Neural progenitor cell (in vitro differentiated cells): ENCODE measurements around the gene C2CD4C. TPM values are rescaled to one million over a fixed set of nuclear protein-coding genes. Genes with fewer than 3 reads are reported as not detected.
A peak's percentile ranks its signal among the peaks of the same experiment; 100 is the strongest.
"Not testable (repeated sequence)": the region's sequence is repeated elsewhere in the genome, so short reads cannot be mapped to it uniquely, and the experiment has no call there.

Source experiments
- DNase-seq: peaks from one replicate; pipeline ENCODE4 v3.0.0-alpha.2; 2016; ENCODE audit warnings: low spot score
- H2AFZ ChIP-seq: fragments of 200-600 bp; sonication (generic); replicated peaks from 2 replicates; pipeline ENCODE4 v1.6.1; 2016; ENCODE audit warnings: antibody characterized with exemption
- H3F3A ChIP-seq: fragments of 200-600 bp; sonication (generic); 2 replicates; pipeline ENCODE4 v1.6.1; 2016; ENCODE audit warnings: antibody characterized with exemption, low read depth
- H3K27ac ChIP-seq: fragments of 200-600 bp; sonication (generic); 2 replicates; pipeline ENCODE4 v1.5.1; 2016; ENCODE audit warnings: mild to moderate bottlenecking
- H3K27me3 ChIP-seq: fragments of 200-600 bp; sonication (generic); 2 replicates; pipeline ENCODE4 v1.6.1; 2016; ENCODE audit warnings: mild to moderate bottlenecking, moderate library complexity
- H3K36me3 ChIP-seq: fragments of 200-600 bp; sonication (generic); 2 replicates; pipeline ENCODE4 v1.5.1; 2016
- H3K4me1 ChIP-seq: fragments of 200-600 bp; sonication (generic); 2 replicates; pipeline ENCODE4 v1.6.1; 2016; ENCODE audit warnings: mixed run types
- H3K4me2 ChIP-seq: fragments of 200-600 bp; sonication (generic); 2 replicates; pipeline ENCODE4 v1.6.1; 2016
- H3K4me3 ChIP-seq: fragments of 200-600 bp; sonication (generic); 2 replicates; pipeline ENCODE4 v1.5.1; 2016
- H3K79me2 ChIP-seq: fragments of 200-600 bp; sonication (generic); 2 replicates; pipeline ENCODE4 v1.6.1; 2016; ENCODE audit warnings: low read depth
- H3K9ac ChIP-seq: fragments of 200-600 bp; sonication (generic); 2 replicates; pipeline ENCODE4 v1.6.1; 2016
- H3K9me3 ChIP-seq: fragments of 200-600 bp; sonication (generic); 2 replicates; pipeline ENCODE4 v1.5.1; 2016; ENCODE audit warnings: low read depth
- H4K20me1 ChIP-seq: fragments of 200-600 bp; sonication (generic); 2 replicates; pipeline ENCODE4 v1.6.1; 2016; ENCODE audit warnings: low read depth
- H3K27ac Mint-ChIP-seq: 3 replicates; pipeline ENCODE4 v1.8.0; 2021; ENCODE audit warnings: mixed read lengths
- H3K27me3 Mint-ChIP-seq: 2 replicates; pipeline ENCODE4 v1.8.0; 2022; ENCODE audit warnings: low read depth, mild to moderate bottlenecking, inconsistent platforms, moderate library complexity, mixed read lengths; ENCODE audit not compliant: insufficient read depth
- H3K36me3 Mint-ChIP-seq: 3 replicates; pipeline ENCODE4 v1.8.0; 2021; ENCODE audit warnings: mixed read lengths
- H3K4me1 Mint-ChIP-seq: 3 replicates; pipeline ENCODE4 v1.8.0; 2021; ENCODE audit warnings: mixed read lengths
- H3K4me3 Mint-ChIP-seq: 3 replicates; pipeline ENCODE4 v1.8.0; 2021; ENCODE audit warnings: mild to moderate bottlenecking, moderate library complexity, mixed read lengths
- H3K9me3 Mint-ChIP-seq: 3 replicates; pipeline ENCODE4 v1.8.0; 2020; ENCODE audit warnings: mixed read lengths
- EZH2 ChIP-seq: fragments of 200-600 bp; sonication (generic); IDR thresholded peaks from 2 replicates; pipeline ENCODE4 v1.6.1; 2017; ENCODE audit warnings: antibody characterized with exemption, mild to moderate bottlenecking, moderate library complexity
- EZH2phosphoT487 ChIP-seq: fragments of 200-600 bp; sonication (generic); IDR thresholded peaks from 2 replicates; pipeline ENCODE4 v1.6.1; 2017; ENCODE audit warnings: antibody characterized with exemption
- total RNA-seq: library from RNA; depleted of rRNA; stranded (reverse); fragments of >200 nt; gene quantifications from 2 replicates; pipeline ENCODE4 v1.2.3, GENCODE V29; 2015; ENCODE audit warnings: low replicate concordance
- TF ChIP-seq, protein P1 (sequence below): fragments of 200-600 bp; sonication (generic); IDR thresholded peaks from 2 replicates; pipeline ENCODE4 v1.5.1; 2017; ENCODE audit warnings: antibody characterized with exemption, mild to moderate bottlenecking

C2CD4C gene
- total RNA-seq, 1 donor from 2014 or later, result 2.3 TPM

DNA sequence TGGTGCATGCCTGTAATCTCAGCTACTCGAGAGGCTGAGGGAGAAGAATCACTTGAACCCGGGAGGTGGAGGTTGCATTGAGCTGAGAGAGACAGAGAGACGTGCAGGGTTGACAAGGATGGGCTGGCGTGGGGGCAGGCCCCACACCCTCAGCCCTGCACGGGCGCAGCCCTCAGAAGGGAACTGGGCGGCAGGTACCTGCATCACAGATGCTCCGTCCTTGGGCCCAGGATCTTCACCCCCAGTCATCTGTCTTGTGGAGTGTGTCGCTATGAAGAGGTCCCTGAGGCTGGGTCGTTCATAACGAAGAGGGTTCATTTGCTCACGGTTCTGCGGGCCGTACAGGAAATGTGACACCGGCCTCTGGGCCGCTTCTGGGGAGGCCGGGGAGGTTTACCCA, 20.3 kb downstream of the C2CD4C start:
- TF ChIP-seq, protein P1, sequence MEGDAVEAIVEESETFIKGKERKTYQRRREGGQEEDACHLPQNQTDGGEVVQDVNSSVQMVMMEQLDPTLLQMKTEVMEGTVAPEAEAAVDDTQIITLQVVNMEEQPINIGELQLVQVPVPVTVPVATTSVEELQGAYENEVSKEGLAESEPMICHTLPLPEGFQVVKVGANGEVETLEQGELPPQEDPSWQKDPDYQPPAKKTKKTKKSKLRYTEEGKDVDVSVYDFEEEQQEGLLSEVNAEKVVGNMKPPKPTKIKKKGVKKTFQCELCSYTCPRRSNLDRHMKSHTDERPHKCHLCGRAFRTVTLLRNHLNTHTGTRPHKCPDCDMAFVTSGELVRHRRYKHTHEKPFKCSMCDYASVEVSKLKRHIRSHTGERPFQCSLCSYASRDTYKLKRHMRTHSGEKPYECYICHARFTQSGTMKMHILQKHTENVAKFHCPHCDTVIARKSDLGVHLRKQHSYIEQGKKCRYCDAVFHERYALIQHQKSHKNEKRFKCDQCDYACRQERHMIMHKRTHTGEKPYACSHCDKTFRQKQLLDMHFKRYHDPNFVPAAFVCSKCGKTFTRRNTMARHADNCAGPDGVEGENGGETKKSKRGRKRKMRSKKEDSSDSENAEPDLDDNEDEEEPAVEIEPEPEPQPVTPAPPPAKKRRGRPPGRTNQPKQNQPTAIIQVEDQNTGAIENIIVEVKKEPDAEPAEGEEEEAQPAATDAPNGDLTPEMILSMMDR, result no peak
- TF ChIP-seq EZH2phosphoT487, result no peak
- TF ChIP-seq EZH2, result no peak
- no peaks in the 10 kb centered on the region for H3K36me3 ChIP-seq
- Mint-ChIP-seq H3K27me3 (peaks cover 17% of the 10 kb centered on the region), H3K4me3 (peak overlapping the region; percentile 38), H3K9me3 (peaks cover 17% of the 10 kb centered on the region), H3K27ac (peak overlapping the region; percentile 46), H3K4me1 (peaks cover 37% of the 10 kb centered on the region), H3K36me3 (no peaks in the 10 kb centered on the region)
- peaks cover 14% of the 10 kb centered on the region for H3F3A ChIP-seq
- peaks cover 8% of the 10 kb centered on the region for H3K27me3 ChIP-seq
- H3K4me1 ChIP-seq, result peaks cover 11% of the 10 kb centered on the region
- H3K9ac ChIP-seq, result no peak overlapping the region
- H3K27ac ChIP-seq, result no peak overlapping the region
- H3K4me3 ChIP-seq, result no peak overlapping the region
- no peak overlapping the region for H2AFZ ChIP-seq
- H3K9me3 ChIP-seq, result no peaks in the 10 kb centered on the region
- H4K20me1 ChIP-seq, result no peaks in the 10 kb centered on the region
- H3K4me2 ChIP-seq, result no peak overlapping the region
- DNase-seq, result no peak
- H3K79me2 ChIP-seq, result no peaks in the 10 kb centered on the region

DNA sequence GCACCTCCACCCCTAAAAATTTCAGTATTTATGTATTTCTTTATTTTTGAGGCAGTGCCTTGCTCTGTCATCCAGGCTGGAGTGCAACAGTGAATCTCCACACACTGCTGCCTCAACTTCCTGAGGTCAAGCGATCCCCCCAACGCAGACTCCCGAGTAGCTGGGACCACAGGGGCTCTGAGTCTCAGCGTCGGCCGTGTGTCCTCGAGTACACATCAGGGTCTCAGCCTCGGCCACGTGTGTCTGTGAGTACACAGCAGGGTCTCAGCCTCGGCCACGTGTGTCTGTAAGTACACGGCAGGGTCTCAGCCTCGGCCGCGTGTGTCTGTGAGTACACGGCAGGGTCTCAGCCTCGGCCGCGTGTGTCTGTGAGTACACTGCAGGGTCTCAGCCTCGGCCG, 21.2 kb downstream of the C2CD4C start:
- Histone ChIP-seq H3K9ac (no peak overlapping the region), H3F3A (peaks cover 16% of the 10 kb centered on the region), H3K4me3 (no peak overlapping the region), H3K27me3 (peaks cover 17% of the 10 kb centered on the region), H3K36me3 (no peaks in the 10 kb centered on the region), H3K9me3 (no peaks in the 10 kb centered on the region), H3K79me2 (no peaks in the 10 kb centered on the region), H4K20me1 (no peaks in the 10 kb centered on the region), H2AFZ (no peak overlapping the region), H3K27ac (no peak overlapping the region), H3K4me2 (no peak overlapping the region), H3K4me1 (peaks cover 11% of the 10 kb centered on the region)
- H3K36me3 Mint-ChIP-seq, result no peaks in the 10 kb centered on the region
- H3K4me3 Mint-ChIP-seq, result no peak overlapping the region
- H3K27me3 Mint-ChIP-seq, result peaks cover 12% of the 10 kb centered on the region
- peaks cover 15% of the 10 kb centered on the region for H3K9me3 Mint-ChIP-seq
- DNase-seq, result no peak
- TF ChIP-seq EZH2, result no peak
- H3K27ac Mint-ChIP-seq, result no peak overlapping the region
- peaks cover 41% of the 10 kb centered on the region for H3K4me1 Mint-ChIP-seq

DNA sequence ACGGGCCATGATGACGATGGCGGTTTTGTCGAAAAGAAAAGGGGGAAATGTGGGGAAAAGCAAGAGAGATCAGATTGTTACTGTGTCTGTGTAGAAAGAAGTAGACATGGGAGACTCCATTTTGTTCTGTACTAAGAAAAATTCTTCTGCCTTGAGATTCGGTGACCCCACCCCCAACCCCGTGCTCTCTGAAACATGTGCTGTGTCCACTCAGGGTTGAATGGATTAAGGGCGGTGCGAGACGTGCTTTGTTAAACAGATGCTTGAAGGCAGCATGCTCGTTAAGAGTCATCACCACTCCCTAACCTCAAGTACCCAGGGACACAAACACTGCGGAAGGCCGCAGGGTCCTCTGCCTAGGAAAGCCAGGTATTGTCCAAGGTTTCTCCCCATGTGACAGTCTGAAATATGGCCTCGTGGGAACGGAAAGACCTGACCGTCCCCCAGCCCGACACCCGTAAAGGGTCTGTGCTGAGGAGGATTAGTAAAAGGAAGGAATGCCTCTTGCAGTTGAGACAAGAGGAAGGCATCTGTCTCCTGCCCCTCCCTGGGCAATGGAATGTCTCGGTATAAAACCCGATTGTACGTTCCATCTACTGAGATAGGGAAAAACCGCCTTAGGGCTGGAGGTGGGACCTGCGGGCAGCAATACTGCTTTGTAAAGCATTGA, 22.2 kb downstream of the C2CD4C start:
- not testable (repeated sequence) for H3K27ac Mint-ChIP-seq, H3K36me3 ChIP-seq, H4K20me1 ChIP-seq, H3K36me3 Mint-ChIP-seq, H3K79me2 ChIP-seq, H2AFZ ChIP-seq, H3K9me3 ChIP-seq, H3K4me3 Mint-ChIP-seq, H3K9ac ChIP-seq, H3K27ac ChIP-seq
- H3K27me3 Mint-ChIP-seq, result peaks cover 12% of the 10 kb centered on the region
- H3K4me1 Mint-ChIP-seq, result peaks cover 41% of the 10 kb centered on the region
- Histone ChIP-seq H3K4me1 (peaks cover 11% of the 10 kb centered on the region), H3F3A (peaks cover 16% of the 10 kb centered on the region), H3K4me3 (peak overlapping the region; percentile 20), H3K27me3 (peaks cover 19% of the 10 kb centered on the region), H3K4me2 (peak overlapping the region; percentile 64)
- H3K9me3 Mint-ChIP-seq, result peaks cover 17% of the 10 kb centered on the region
- DNase-seq, result peak; percentile 64

DNA sequence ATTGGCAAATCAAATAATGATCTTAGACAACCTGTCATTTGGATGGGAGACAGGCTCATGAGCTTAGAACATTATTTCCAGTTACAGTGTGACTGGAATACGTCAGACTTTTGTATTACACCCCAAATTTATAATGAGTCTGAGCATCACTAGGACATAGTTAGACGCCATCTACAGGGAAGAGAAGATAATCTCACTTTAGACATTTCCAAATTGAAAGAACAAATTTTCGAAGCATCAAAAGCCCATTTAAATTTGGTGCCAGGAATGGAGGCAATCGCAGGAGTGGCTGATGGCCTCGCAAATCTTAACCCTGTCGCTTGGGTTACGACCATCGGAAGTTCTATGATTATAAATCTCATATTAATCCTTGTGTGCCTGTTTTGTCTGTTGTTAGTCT, 22.8 kb downstream of the C2CD4C start:
- H3K36me3 ChIP-seq, H4K20me1 ChIP-seq, H3K27ac Mint-ChIP-seq, H2AFZ ChIP-seq, H3K9ac ChIP-seq, DNase-seq, H3K79me2 ChIP-seq, H3K27ac ChIP-seq, H3K4me3 Mint-ChIP-seq, H3K9me3 ChIP-seq, H3K36me3 Mint-ChIP-seq: not testable (repeated sequence)
- Mint-ChIP-seq H3K4me1 (peaks cover 37% of the 10 kb centered on the region), H3K27me3 (peaks cover 10% of the 10 kb centered on the region), H3K9me3 (peaks cover 13% of the 10 kb centered on the region)
- H3K4me3 ChIP-seq, result peak overlapping the region; percentile 20
- peaks cover 11% of the 10 kb centered on the region for H3K4me1 ChIP-seq
- peaks cover 19% of the 10 kb centered on the region for H3K27me3 ChIP-seq
- H3K4me2 ChIP-seq, result peak overlapping the region; percentile 64
- TF ChIP-seq, protein P1, result peak; percentile 26
- peaks cover 16% of the 10 kb centered on the region for H3F3A ChIP-seq
